NCI-H1694 treated with DMSO at 0.1 percent for 48 hours (cell line): ENCODE data around the gene GSE1.

Experiments
- DNase-seq: peaks from one replicate; lab custom pipeline; 2025; lab: John Stamatoyannopoulos, UW

The GSE1 gene

GRCh38 chr16:85649411-85650134 is 36.5 kb downstream of the GSE1 start:
- DNase-seq: no peak

DNA sequence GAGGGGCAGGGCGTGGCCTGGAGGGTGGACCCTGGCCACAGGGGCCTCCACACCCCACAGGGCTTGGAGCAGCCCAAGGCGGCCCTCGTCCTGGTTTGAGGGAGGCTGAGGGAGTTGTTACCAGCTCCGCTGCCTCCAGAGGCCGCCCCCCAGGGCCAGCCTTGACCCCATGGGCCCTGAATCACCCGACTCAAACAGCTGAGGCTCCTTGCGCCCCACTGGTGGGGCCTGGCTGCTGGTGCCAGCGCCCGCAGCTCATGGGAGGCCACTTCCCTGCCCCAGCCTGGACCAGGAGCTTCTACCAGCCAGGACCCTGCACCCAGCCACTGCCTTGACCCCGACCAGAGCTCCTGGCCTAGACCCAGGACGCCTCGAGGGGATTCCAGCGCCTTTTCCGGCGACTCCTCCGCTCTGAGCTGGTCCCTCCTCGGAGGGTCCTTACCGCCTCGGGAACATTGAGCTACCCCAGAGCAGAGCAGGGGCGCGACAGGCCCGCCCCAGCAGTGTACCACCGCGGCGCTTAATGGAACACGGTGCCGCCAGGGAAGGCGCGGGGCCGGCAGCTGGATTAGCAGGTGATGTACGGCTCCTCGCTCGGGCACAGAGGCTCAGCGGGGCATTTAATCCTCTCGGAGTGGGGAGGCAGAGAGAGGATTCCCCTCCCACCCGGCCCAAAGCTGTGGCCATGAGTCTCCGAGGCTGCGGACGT is 37.2 kb downstream of the GSE1 start:
- no peak for DNase-seq

GRCh38 chr16:85650844-85651628 is 37.9 kb downstream of the GSE1 start:
- DNase-seq: peak; percentile 15

DNA sequence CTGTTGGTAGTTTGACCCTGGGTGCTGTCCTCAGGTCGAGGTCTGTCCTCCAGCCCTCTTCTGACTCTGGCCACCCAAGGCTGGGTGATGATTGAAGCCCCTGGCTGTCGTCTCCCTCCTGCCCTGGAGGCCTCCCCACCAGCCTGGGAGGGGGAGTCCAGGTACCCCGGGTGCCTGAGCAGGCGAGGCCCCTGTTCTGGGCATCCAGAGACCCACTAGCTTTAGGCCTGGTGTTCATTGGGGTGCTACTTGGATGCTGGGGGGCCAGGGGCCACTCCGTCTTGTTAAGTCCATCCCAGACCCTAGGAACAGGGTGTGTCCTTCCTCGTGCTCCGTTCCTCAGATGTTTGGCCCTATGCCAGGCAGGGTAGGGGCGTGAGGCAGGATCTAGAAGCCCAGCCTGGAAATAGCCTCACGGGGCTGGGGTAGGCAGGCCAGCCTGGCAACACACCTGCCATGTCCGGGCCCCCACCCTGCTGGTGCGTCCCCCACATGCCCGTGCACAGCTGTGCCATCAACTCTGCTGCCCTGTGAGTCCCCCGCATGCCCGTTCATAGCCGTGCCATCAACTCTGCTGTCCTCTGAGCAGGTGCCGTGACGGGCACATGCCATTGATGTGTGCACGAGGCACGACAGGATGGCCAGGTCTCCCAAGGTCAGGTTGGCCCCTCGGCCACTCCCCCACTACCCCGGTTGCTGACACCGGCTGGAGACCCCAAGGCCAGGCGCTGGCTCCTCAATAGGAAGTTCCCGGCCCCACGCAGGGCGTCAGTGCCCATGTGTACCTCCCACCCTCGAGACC is 38.7 kb downstream of the GSE1 start:
- no peak for DNase-seq

GRCh38 chr16:85652431-85653221 is 39.5 kb downstream of the GSE1 start:
- DNase-seq: peak; percentile 82

DNA sequence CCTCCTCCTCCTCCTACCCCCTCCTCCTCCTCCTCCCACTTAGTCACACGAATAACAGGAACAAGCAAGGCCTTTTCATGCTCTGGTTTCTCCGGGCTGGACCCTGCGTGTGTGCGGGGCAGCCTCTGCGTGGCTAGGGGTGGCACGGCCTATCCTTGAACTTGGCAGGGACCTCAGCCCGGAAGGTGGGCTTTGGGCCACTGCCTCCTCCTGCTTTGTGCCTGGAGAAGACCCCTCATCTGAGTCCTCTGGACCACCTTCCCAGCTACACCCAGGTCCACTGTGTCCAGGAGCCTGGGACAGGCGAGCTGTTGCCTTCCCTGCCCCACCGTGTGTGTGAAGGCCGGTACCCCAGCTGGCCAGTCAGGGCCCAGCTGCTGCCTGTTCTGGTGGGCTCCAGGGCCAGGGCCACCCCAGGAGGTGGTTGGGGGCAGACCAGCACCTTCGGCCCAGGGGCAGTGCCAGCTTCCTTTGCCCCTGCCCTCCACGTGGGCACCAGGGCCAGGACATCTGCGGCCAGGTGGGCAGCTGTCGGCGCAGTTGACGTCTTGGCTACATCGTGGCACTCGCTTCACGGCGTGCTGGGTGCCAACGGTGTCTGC is 40.3 kb downstream of the GSE1 start:
- DNase-seq: no peak

GRCh38 chr16:85654251-85655095 is 41.4 kb downstream of the GSE1 start:
- no peak for DNase-seq

- DNase-seq: no peak
These were observed 42.4 kb downstream of the GSE1 start for GRCh38 chr16:85655216-85656129.

GRCh38 chr16:85656351-85657266 is 43.5 kb downstream of the GSE1 start:
- DNase-seq: no peak

DNA sequence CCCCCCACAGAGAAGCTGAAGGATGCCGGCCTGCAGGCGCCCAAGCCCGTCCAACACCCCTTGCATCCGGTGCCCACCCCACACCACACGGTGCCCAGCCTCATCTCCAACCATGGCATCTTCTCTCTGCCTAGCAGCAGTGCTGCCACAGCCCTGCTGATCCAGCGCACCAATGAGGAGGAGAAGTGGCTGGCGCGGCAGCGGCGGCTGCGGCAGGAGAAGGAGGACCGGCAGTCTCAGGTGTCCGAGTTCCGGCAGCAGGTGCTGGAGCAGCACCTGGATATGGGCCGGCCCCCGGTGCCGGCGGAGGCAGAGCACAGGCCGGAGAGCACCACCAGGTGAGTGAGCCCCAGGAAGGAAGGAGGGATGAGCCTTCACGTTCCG is 44.1 kb downstream of the GSE1 start:
- no peak for DNase-seq

DNA sequence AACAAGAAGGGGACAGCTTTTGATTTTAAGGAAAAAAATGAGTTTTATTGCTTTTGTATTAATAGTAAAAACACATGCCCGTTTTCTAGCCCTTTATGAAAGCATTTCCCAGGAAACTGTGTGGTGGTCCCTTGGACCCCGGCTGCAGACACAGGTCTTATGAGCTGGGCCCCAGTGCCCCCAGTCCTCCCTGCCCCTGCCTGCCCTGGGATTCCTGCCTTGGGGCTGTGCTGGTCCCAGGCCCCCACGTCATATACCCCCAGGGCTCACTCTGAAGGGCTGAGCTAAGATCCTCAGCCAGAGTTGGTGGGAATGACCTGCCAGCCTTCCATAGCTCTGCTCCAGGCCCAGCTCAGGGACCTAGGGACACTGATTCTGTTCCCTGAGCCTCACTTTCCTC is 44.9 kb downstream of the GSE1 start:
- no peak for DNase-seq

DNA sequence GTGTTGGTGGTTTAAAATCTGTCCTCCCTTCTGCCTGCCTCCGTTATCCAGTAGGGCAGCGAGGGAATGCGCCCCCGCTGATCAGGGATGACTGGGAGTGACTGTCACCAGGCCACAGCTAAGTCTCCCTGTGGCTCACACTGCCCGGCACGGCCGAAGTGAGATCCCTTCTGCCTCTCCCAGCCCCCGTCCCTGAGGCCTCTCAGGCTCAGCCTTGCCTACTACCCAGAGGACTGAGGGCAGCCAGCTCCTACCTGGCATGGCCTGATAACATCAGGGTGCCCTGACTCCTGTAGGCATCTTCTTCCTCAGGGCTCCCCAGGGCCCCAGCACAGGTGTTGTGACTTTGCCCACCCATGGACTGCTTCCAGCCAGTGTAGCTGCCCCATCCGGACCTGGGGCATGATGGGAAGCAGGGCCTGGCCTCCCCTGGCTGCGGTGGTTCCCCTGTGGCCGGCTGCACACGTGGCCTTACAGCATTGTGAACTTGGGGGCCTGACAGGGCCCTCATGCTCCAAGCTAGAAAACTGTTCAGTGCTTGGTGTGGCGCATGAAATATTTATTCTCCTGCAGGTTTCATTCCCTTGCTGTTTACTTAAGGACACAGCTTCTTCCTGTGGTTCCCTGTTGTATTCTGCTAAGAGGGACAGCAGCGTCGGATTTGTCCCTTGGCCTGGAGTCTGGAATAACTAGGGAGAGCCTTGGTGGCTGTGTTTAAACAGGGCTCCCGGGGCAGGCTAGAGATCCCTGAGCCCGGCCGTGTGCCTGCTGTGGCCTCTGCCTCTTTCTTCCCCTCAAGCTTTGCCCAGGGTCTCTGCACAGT is 45.6 kb downstream of the GSE1 start:
- DNase-seq: no peak

GRCh38 chr16:85659336-85659735 is 46.2 kb downstream of the GSE1 start:
- DNase-seq: no peak

DNA sequence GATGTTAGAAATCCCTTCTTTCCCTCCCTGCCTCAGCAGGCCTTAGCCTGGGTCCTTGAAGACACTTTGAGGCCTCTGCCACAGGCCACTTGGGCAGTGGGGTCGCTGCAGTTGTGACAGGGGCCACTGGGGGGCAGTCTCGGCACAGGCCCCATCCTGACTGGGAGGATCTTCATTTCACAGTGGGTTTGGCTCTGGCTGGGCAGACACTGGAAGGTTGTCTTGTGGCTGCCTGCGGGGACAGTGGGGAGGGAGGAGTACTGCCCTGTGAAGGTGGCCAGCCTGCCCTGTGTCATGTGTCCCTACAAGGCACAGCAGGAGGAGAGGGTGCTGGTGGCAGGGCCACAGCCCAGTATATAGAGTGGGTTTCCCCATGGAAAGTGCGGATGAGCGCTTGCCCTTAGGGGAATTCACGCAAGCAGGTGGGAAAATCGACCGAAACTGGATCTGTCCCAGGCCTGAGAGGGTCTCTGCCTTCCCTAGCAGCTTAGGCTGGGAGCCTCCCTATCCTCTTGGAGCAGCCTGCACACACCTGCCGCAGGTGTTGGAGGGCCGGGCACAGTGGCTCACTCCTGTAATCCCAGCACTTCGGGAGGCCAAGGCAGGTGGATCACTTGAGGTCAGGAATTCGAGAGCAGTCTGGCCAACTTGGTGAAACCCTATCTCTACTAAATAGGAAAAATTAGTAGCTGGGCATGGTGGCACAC is 46.8 kb downstream of the GSE1 start:
- peak; percentile 70 for DNase-seq

GRCh38 chr16:85660843-85661739 is 48.0 kb downstream of the GSE1 start:
- no peak for DNase-seq
